HG02973 (cell line): Measurements from ENCODE around the gene PIGO.

Source experiments
- ATAC-seq: cut with Tn5 transposase; IDR thresholded peaks from one replicate; pipeline ENCODE4 v1.9.1; 2021; ENCODE audit warnings: moderate library complexity; ENCODE audit not compliant: unreplicated experiment

Gene PIGO

DNA sequence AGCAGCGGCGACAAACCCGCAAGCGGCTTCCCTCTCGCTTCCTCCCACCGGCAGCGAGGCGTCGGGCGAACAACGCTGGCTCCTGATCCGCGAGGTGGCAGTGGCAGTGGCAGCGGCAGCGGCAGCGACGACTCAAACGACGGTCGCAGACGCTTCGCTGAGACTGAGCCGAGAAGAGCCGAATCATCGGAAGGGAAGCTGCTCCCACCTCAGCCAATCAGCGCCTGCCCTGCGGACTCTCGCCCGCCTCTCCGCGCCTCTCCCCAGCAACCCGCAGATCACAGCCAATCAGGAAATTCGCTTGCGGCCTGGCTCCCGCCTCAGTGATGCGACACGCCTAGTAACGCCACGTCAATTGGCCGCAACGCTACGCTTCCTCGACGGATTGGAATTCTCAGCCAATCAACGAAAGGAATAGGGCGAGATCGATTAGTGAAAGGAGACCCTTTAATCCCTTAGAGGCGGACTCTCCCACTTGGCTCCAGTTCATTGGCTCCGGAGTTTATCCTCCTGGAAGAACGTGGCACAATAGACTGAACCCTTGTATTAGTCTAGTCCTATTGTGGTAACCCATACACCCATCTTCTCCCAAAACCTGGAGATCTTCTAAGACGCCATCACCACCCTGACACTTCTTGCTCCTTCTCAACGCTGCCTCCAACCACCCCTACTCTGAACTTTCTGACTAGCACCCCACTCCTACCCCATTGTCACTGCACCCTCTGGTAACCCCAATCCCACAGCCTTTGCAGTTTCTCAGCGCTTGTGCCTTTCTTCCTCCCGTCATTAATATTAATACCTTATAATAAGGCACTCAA is 23.7 kb downstream of the PIGO start, which contains the start of gene VCP:
Gene VCP, minus strand, starts transcription at position 165 of the 818 bp plus-strand sequence. CDS start 272 bp downstream, outside the sequence.
- ATAC-seq: peak; percentile 80

DNA sequence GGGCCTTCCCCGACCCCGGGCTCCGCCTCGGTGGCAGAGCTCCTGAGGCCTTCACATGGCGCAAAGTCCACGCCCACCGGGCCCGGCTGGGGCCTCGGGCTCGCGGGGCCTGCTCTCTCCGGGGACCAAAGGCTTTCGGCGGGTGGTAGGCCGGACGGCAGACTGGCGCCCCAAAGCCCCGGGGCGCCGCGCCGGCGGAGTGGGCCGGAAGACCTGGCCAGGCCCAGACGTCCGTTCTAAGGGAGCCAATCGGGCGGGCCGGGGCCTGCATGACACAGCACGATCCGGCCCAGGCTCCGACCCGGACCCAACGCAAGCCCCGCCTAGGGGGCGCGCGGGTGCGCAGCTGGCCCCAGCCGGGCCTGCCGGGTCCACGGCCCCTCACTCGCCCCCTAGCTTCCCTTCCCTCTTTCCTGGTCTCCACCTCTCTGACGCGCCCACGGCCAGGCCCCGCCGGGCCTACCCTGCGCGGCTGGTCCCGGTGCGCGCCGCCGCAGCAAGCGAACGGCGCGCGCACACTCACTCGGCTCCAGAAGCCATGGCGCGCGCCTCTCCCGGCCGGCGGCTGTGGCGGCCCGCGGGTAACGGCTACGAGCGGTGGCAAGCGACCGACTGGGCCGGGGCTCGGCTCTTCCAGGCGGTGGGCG is 24.5 kb downstream of the PIGO start:
- peak; percentile 48 for ATAC-seq

DNA sequence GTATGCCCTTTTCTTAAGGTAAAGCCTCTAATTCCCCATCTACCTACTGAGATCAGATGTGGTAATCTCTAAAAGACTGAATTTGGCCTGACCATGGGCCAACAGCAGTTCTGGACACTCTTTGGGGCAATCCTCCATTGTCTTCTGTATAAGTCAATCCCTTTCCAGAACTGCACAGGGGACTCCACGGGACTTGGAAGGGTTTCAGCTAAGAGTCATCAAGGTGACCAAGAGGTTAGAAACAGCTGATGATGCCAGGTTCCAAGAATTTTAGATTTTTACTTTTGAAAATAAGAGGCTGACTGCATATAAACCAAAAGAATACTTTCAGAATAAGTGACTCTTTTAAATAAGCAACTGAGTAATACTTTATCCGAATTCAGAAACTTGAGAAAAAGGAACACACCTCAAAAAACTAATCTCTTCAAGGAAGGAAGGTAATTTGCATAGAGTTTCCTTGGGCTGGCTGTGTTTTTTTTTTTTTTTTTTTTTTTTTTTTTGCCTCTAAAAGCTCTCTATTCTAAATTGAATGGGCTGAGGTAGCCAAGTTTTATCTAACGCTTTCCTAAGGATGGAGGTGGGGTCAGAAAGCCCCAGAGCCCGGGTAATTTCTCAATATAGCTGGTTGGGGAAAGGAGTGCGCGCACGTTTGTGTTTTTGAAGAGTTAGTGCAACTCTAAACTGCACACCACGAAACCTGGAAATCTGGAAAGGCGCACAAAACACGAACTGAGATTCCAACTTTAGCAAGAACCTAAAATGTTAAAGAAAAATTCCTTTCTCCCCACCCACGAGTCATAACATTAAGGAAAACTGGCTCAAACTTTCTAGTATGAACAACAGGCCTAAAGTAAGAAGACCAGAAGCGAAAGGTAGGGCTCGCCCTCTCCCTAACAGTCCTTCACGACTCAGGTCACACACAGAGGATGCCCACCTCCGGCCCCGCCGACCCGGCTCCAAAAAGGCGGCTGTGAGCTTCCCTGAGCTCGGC is 25.3 kb downstream of the PIGO start:
- ATAC-seq: no peak

DNA sequence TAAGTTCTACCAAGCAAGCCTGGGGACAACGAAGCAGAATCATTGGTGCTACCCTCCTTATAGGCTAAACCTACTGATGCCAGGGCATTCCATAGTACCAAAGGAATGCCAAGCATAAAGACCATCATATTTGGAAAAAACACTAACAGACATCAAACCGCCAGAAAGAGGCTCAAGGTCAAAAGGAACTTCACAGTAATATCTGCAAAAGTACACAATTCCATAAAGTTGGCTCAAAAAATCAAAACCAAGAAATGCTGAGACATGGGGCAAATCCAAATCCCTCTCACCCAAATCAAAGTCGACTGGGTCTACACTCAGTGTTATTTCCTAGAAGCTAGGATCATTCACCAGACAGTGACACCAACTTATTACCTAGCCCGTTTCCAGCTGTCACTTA is 27.4 kb downstream of the PIGO start:
- ATAC-seq: no peak

DNA sequence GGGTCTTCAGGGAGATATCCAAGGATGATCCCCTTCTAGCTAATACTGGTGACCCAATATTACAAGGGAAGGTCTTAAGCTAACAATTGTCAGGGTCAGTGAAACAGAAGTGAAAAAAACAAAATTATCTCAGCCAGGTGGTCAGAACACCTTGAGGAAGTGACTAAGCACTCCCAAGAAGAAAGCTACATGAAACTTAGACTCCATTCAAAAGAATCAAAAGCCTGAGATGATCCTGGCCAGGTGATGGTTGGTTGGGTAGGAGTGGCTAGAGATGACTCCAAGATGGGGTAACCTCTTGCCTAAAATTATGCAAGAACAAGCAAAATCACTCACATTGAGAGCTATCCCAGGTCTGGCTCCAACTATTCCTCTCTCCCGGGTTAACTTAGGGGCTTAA is 29.3 kb downstream of the PIGO start:
- ATAC-seq: no peak

DNA sequence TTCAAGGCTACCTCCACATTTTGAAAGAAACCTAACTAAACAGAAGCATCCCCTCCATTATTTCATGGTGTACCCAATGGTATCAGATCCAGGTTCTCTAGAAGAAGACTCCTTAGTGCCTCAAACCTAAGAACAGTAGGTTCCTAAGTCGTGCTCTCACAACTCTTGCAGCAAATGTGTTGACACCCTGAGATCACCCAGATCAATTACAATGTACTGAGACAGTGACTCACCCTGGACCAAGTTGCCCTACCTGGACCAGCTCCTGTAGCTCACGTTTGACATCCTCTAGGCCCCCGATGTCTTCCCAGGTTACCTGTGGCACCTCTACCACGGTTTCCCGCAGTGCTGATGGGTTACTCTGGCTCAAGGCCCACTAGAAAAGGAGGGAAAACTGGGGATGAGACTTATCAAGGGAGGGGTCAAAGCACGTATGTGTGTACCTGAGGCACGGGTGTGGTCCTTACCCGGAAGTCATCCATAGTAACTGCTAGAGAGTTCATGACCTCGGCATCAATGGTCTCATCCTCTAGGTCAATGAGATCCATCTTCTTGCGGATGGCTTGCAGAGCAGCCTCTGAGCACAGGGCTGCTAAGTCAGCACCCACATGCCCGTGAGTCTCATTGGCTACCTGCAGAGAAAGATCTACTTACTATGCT is 35.7 kb downstream of the PIGO start:
- no peak for ATAC-seq

DNA sequence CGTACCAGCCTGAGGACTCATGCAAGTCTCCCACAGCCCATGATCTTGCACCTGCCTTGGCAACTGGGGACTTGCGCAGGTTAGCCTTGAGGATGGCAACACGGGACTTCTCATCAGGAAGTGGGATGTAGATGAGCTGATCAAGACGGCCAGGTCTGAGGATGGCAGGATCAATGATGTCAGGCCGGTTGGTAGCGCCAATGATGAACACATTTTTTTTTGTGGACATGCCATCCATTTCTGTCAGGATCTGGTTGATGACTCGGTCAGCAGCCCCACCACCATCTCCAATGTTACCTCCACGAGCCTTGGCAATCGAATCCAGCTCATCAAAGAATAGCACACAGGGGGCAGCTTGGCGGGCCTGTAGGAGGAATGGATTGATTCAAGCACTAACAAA is 37.0 kb downstream of the PIGO start:
- ATAC-seq: no peak

DNA sequence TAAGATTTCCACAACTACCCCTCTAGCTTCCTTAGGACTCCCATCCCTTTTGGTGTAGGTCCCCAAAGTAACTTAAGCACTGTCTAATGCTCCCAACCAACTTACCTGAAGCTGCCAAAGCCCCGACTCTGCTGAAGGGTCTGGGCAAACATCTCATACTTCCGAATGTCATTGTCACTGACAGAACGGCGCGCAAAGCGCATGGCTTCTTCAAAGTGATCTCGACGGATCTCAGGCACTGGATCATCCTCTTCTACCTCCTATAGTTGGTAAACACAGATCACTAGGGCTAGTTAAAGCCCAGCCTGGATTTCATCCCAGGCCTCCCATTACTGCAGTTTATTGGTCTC is 39.1 kb downstream of the PIGO start:
- ATAC-seq: no peak

DNA sequence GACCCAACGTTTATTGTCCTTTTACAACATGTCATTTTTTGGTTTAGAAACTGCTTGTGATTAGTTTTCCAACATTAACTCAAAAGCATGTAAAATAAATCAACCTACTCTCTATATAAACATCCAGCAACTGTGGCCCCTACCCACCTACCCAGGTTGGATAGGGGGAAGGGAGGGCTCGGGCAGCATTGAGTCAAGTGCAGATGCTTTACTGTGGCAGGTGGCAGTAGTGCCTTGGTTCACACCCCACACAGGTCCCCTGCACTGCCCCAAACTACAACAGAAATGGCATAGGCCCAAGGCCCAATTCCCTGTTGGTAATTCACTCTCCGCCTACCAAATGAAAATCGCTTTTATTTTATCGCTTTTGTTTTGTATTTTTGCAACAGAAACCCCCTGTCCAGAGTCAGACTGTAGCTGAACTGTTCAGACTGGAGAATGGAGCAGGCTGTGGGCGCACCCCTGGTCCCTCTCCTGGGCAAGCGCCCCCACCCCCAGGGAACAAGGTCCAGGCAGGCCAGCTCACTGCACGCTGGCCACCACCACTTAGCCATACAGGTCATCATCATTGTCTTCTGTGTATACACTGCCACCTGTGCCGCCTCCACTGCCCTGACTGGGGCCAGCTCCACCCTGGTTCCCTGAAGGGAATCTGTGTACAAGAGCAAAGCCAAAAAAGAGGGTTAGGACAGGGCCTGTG is 39.7 kb downstream of the PIGO start:
- no peak for ATAC-seq

DNA sequence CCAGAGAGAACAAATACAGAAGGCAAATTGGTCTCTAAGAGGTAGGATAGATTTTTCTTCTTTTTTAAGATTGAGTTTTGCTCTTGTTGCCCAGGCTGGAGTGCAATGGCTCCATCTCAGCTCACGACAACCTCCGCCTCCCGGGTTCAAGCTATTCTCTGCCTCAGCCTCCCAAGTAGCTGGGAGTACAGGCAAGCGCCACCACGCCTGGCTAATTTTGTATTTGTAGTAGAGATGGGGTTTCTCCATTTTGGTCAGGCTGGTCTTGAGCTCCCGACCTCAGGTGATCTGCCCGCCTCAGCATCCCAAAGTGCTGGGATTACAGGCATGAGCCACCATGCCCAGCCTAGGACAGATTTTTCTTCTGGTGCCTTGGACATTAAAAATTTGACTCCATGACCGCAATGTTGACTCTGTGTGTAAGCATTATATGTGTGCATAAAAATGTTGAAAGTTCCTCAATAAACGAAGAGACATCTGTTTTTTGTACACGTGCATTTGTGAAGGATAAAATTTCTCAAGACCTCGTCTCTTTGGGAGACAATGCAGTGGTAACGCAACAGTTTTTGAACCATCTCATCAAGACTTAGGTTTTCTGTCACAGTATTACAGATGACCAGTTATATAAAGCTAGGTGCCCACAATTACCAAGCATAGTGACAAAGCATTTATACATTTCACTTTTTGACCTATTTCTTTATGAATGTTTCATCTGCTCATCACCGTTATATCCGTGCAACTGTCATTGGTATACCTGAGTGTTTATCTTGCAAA is 41.3 kb downstream of the PIGO start:
- no peak for ATAC-seq

DNA sequence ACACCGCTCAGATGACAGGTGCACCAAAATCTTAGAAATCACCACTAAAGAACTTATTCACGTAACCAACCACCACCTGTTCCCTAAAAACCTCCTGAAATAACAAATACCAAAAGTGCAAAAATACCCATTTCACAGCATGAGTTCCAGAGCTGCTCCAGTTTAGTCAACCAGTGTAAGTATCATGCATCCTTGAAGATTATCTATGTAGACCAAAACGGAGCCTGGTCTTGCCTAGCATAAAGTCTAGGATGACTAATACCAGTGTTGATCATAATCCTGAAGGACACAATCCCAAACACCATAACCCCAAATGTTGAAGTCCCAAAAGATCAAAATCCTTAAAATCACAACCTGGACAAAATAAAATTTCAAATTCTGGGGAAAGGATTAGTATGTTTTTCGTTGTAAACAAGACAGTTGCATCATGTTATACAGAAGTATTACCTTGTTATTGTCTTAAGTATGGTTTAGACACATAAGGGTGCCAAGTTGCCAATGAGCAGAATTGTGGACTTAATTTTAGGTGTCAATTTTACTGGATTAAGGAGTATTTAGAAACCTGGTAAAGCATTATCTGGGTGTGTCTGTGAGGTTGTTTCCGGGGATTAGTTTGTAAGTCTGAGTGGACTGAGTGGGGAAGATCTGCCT is 42.1 kb downstream of the PIGO start:
- ATAC-seq: no peak

DNA sequence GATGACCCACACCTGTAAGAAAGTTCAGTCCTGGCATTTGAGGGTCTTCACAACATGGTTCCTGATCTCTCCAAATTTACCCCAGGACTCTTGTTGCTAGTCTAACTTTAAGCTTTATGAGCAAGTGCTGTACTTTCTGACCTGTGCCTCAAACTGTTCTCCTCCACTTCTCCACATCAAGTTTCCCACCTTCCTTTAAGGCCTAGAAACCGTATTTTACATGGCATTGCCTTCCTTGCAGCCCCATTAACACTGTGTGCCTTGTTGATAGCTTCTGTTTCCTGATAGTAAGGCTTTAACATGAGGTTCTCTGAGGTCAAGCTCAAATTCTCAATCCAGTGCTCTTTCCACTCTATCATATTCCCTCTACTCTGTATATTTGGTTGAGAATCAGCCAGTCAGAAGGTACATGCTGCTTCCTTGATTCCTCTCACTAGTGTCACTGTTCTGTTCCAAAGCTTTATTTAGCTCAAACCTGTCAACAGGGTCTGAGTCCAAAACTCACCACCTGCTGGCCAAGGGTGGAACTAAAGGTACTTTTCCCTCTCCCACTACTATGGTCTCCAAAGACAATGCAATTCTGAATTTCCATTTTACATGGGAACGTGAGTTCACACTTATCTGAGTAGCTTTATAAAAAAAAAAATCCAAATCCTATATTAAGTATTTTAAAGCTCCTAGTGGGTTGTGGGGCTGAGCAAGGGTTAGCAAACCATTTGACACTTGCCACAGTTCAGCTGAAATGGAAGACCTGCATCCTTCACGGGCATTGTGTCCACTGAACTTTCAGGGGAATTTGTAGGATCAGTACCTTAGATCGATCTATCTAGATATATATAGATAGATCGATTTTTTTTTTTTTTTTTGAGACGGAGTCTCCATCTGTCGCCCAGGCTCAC is 45.1 kb downstream of the PIGO start:
- no peak for ATAC-seq

DNA sequence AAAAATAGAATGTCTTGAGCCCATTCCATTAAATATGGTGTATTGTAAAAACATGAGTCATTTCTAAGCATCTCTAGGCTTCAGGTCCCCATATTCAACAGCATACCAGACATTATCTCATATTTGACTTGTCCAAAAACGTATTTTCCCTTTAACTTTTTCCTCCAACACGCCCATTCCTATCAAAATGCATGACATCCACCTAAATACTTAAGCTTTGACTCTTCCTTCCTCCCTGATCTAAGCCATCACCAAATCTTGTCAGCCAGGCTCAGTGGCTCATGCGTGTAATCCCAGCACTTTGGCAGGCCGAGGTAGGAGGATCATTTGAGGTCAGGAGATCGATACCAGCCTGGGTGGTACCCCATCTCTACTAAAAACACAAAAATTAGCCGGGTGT is 47.9 kb downstream of the PIGO start:
- ATAC-seq: no peak

DNA sequence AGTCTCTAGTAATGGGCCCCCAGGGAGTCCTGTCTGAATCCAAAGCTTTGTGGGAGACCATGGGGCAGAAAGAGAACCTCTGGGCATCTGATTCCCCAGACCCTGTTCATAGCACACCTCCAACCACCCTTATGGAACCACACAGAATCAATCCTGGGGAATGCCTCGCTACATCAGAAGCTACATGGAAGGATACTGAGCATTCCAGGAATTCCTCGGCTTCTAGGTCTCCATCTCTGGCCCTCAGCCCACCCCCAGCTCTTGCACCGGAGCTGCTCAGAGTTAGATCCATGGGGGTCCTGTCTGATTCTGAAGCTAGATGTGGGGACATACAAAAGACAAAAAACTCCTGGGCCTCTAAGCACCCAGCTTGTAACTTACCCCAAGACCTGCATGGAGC is 52.3 kb downstream of the PIGO start:
- ATAC-seq: no peak

DNA sequence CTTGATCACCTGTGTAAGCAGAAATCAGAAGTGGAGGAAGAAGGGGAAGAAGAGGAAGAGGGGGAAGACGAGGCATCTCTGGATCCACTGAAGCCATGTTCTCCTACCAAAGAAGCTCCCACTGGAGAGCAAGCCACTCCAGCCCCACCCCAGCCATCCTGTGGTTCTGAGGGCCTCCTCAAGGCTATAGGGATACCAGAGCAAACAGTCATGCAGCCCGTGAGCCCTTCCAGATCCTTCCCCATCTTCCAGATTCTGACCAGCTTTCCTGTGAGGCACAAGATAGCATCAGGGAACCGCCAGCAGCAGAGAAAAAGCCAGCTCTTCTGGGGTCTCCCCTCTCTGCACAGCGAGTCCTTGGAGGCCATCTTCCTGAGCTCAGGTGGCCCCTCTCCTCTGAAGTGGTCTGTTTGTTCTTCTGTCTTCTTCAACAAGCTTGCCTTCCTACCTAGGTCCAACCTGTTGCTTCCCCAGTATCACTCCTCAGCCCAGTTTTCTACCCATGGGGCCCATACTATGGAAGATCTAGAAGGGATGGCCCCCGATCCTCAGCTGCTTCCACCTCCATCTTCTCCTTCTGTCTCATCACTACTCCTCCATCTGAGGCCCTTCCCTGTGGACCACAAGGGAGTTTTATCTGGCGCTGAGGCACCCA is 53.4 kb downstream of the PIGO start:
- no peak for ATAC-seq

DNA sequence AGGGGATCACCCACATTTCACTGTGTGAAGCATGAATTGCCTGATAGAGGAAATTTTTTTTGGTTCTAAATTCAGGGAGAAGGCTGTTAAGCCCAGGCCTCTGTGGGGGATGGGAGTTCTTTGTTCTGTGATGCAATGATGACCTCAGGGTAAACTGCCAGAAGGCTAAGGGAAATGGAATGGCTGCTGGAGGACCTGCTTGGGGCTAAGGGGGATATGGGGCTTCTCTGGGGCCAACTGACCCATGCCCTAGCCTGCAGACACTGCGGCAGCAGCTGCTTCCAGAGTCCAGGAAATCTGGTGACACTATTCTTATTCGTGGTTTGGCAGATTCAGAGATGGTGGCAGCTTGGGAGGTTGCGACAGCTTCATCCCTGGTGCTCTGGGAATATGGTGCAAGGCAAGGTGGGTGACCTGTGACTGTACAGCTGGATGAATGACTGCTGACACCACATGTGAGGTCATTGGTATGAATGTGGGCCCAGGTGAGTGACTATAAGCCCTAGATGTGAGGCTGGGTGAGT is 54.2 kb downstream of the PIGO start:
- no peak for ATAC-seq
